MM.1S (cell line): ENCODE data around the gene GPR150.

Experiments
- DNase-seq: peaks from one replicate; pipeline ENCODE4 v3.0.0-alpha.2; 2015
- H2AFZ ChIP-seq: fragments of 300-600 bp; sonication (generic); 2 replicates; pipeline ENCODE4 v1.6.0; 2016; ENCODE audit warnings: antibody characterized with exemption, low read length
- H3F3A ChIP-seq: fragments of 300-600 bp; sonication (generic); 2 replicates; pipeline ENCODE4 v1.6.1; 2016; ENCODE audit warnings: mild to moderate bottlenecking, antibody characterized with exemption, low read length, moderate library complexity, mixed read lengths; ENCODE audit not compliant: insufficient read depth
- H3K27ac ChIP-seq: fragments of 300-600 bp; sonication (generic); 2 replicates; pipeline ENCODE4 v1.5.1; 2016; ENCODE audit warnings: mild to moderate bottlenecking, low read length
- H3K27me3 ChIP-seq: fragments of 300-600 bp; sonication (generic); replicated peaks from 2 replicates; pipeline ENCODE4 v1.6.0; 2016; ENCODE audit warnings: low read length; ENCODE audit not compliant: insufficient read depth
- H3K36me3 ChIP-seq: fragments of 300-600 bp; sonication (generic); replicated peaks from 2 replicates; pipeline ENCODE4 v1.6.1; 2016; ENCODE audit warnings: mild to moderate bottlenecking, low read length, mixed read lengths; ENCODE audit not compliant: insufficient read depth
- H3K4me1 ChIP-seq: fragments of 300-600 bp; sonication (generic); 2 replicates; pipeline ENCODE4 v1.6.1; 2016; ENCODE audit warnings: low read length, mixed read lengths
- H3K4me2 ChIP-seq: fragments of 300-600 bp; sonication (generic); 2 replicates; pipeline ENCODE4 v1.6.0; 2016; ENCODE audit warnings: low read depth, low read length
- H3K4me3 ChIP-seq: fragments of 300-600 bp; sonication (generic); 2 replicates; pipeline ENCODE4 v1.5.1; 2016; ENCODE audit warnings: low read length, mixed read lengths
- H3K79me2 ChIP-seq: fragments of 300-600 bp; sonication (generic); 2 replicates; pipeline ENCODE4 v1.6.1; 2016; ENCODE audit warnings: mixed run types, low read length, mixed read lengths
- H3K9ac ChIP-seq: fragments of 300-600 bp; sonication (generic); 2 replicates; pipeline ENCODE4 v1.6.1; 2016; ENCODE audit warnings: low read length, mixed read lengths
- H3K9me2 ChIP-seq: fragments of 300-600 bp; sonication (generic); replicated peaks from 2 replicates; pipeline ENCODE4 v1.6.1; 2016; ENCODE audit warnings: mild to moderate bottlenecking, low read length, mixed read lengths; ENCODE audit not compliant: insufficient read depth
- H3K9me3 ChIP-seq: fragments of 300-600 bp; sonication (generic); replicated peaks from 2 replicates; pipeline ENCODE4 v1.6.1; 2016; ENCODE audit warnings: mild to moderate bottlenecking, low read length, mixed read lengths; ENCODE audit not compliant: insufficient read depth
- H4K20me1 ChIP-seq: fragments of 300-600 bp; sonication (generic); 2 replicates; pipeline ENCODE4 v1.6.1; 2016; ENCODE audit warnings: mild to moderate bottlenecking, low read length, moderate library complexity, mixed read lengths; ENCODE audit not compliant: insufficient read depth
- CTCF ChIP-seq: fragments of 300-600 bp; sonication (generic); IDR thresholded peaks from 2 replicates; pipeline ENCODE4 v1.5.1; 2016; ENCODE audit warnings: antibody characterized with exemption, low read length, mixed read lengths
- EZH2 ChIP-seq: fragments of 300-600 bp; sonication (generic); optimal IDR thresholded peaks from 2 replicates; pipeline ENCODE3; 2017; ENCODE audit warnings: low read depth, mild to moderate bottlenecking, antibody characterized with exemption, low read length, mixed read lengths
- EZH2phosphoT487 ChIP-seq: fragments of 300-600 bp; sonication (generic); IDR thresholded peaks from 2 replicates; pipeline ENCODE4 v1.6.1; 2018; ENCODE audit warnings: antibody characterized with exemption, low read length

GPR150 gene

DNA sequence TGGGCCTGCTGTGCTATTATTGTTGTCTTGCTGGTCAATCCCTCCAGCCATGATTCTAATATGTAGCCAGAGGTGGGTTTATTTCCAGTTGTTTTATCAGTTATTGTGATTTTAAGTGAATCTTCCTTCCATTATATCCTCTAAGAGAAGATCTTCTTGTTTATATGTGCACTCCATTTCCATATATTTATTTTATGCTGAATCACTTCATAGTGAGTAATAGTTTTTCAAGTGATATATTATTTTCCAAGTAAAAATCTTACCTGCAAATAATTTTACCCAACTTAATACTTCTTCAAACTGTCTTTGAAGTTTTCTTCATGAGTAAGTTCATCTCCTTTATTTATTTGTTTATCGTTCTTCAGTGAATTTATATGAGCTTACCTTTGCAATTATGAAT lies 13.5 kb upstream of the GPR150 start:
- Histone ChIP-seq H3K4me3 (no peak overlapping the region), H3K27ac (no peak overlapping the region), H3K9ac (no peak overlapping the region), H4K20me1 (no peaks in the 10 kb centered on the region), H3K9me2 (no peaks in the 10 kb centered on the region), H3K36me3 (no peaks in the 10 kb centered on the region), H3K79me2 (no peaks in the 10 kb centered on the region), H3K4me1 (no peaks in the 10 kb centered on the region), H2AFZ (no peak overlapping the region), H3F3A (no peaks in the 10 kb centered on the region), H3K27me3 (no peaks in the 10 kb centered on the region), H3K4me2 (no peak overlapping the region), H3K9me3 (no peaks in the 10 kb centered on the region)
- DNase-seq, result no peak
- TF ChIP-seq EZH2 (no peak), EZH2phosphoT487 (no peak), CTCF (no peak)

GRCh38 chr5:95609711-95610110 lies 10.2 kb upstream of the GPR150 start:
- no peaks in the 10 kb centered on the region for H3K9me2 ChIP-seq
- H3K4me3 ChIP-seq, result no peak overlapping the region
- no peaks in the 10 kb centered on the region for H3K4me1 ChIP-seq
- H2AFZ ChIP-seq, result no peak overlapping the region
- H3K27ac ChIP-seq, result no peak overlapping the region
- DNase-seq, result no peak
- H3K9ac ChIP-seq, result no peak overlapping the region
- no peaks in the 10 kb centered on the region for H4K20me1 ChIP-seq
- H3K36me3 ChIP-seq, result no peaks in the 10 kb centered on the region
- no peaks in the 10 kb centered on the region for H3K9me3 ChIP-seq
- H3F3A ChIP-seq, result no peaks in the 10 kb centered on the region
- TF ChIP-seq CTCF (no peak), EZH2 (no peak), EZH2phosphoT487 (no peak)
- H3K4me2 ChIP-seq, result no peak overlapping the region
- no peaks in the 10 kb centered on the region for H3K79me2 ChIP-seq
- H3K27me3 ChIP-seq, result no peaks in the 10 kb centered on the region

GRCh38 chr5:95610546-95610945 lies 9.3 kb upstream of the GPR150 start:
- H3K9ac ChIP-seq, result no peak overlapping the region
- H3K4me1 ChIP-seq, result no peaks in the 10 kb centered on the region
- no peaks in the 10 kb centered on the region for H3F3A ChIP-seq
- H3K4me2 ChIP-seq, result no peak overlapping the region
- H3K27me3 ChIP-seq, result no peaks in the 10 kb centered on the region
- H4K20me1 ChIP-seq, result no peaks in the 10 kb centered on the region
- no peaks in the 10 kb centered on the region for H3K36me3 ChIP-seq
- no peak for DNase-seq
- no peak overlapping the region for H2AFZ ChIP-seq
- H3K79me2 ChIP-seq, result no peaks in the 10 kb centered on the region
- no peak overlapping the region for H3K4me3 ChIP-seq
- H3K9me3 ChIP-seq, result no peaks in the 10 kb centered on the region
- no peaks in the 10 kb centered on the region for H3K9me2 ChIP-seq
- no peak overlapping the region for H3K27ac ChIP-seq
- TF ChIP-seq EZH2 (no peak), CTCF (no peak), EZH2phosphoT487 (no peak)
